HG03571 (cell line): ENCODE measurements around the gene NKX2-3.

ENCODE experiments used
- ATAC-seq: cut with Tn5 transposase; IDR thresholded peaks from one replicate; pipeline ENCODE4 v1.9.1; 2021; ENCODE audit not compliant: unreplicated experiment

NKX2-3 gene

DNA sequence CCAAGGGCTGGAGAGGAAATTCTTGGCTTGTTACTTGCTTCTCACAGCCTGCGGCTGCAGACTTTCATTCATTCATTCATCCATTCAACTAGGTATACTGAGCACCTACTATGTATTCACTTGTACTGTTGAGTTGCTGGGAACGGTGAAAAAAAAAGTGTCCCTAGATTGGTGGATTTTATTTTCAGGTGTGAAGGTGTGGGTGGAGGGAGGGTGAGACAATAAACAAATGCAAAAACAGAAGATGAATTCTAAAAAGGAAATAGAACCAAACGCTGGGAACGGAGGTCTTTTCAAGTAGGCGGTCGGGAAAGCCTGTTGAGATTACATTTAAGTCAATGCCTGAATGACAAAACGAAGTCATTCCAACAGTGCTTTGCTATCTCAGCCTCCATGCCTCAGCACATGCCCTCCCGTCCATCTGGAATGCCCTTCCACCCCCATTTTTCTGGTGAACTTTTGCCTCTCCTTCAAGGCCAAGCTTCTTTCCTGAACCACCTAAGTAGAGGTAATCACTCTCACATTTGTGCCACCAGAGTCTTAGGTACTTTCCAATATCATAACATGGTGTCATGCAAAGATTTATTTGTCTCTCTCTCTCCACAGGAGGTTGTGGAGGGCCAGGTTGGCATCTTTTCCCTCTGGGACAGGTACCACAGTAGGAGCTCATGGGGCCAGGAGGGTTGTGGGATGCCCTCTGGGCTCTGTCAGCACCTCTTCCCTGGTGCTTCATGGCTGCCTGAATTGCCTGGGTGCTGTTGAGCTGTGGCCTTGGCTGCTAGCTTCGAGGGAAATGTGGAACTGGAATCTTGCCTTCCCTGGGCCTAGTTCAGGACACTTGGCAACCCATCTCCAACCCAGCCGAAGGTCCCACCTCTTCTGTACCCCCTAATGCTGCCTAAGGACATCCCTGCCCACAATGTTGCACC lies 5.5 kb downstream of the NKX2-3 start:
- ATAC-seq = no peak

DNA sequence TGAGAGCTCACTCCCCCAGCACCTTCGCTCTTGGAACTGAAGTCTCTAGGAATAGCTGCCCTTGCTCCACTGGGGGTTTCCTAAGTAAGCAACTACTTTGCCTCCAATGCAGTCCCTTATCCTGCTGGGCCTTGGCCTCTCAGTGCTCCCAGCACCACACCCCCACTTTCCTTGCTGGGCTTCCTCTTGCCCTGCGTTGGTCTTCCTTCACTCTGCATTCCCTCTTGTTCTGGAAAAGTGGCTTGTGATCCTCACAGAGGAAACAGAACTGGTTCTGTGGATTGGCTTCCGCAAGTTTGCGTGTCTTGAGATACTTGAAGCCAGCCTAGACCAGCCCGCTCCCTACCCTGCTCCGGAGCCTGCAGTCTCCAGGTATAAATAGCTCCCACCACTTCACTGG lies 6.4 kb downstream of the NKX2-3 start:
- no peak for ATAC-seq

- ATAC-seq = no peak
These were observed 7.1 kb downstream of the NKX2-3 start for GRCh38 chr10:99539820-99540219.

GRCh38 chr10:99540306-99540656 lies 7.5 kb downstream of the NKX2-3 start:
- ATAC-seq = no peak

GRCh38 chr10:99540657-99541531 lies 8.2 kb downstream of the NKX2-3 start:
- ATAC-seq = no peak

DNA sequence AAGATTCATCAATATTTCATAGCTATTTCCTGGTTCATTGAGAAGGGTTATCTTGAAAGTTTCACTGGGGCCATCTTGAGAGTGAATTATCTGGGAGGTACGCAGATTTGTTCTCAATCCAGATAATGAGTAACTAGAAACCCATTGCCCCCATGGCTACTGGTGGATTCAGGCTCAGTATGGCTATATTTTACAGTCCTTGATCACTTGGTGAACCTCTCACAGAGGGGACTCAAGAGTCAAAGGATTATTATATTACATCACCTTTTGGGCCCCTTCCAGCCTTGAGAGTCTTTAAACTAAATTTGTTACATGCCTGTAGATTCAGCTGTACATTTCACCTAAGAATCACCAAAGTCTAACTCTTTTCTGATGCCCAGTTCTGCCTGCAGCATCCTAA lies 11.6 kb downstream of the NKX2-3 start:
- ATAC-seq = no peak

DNA sequence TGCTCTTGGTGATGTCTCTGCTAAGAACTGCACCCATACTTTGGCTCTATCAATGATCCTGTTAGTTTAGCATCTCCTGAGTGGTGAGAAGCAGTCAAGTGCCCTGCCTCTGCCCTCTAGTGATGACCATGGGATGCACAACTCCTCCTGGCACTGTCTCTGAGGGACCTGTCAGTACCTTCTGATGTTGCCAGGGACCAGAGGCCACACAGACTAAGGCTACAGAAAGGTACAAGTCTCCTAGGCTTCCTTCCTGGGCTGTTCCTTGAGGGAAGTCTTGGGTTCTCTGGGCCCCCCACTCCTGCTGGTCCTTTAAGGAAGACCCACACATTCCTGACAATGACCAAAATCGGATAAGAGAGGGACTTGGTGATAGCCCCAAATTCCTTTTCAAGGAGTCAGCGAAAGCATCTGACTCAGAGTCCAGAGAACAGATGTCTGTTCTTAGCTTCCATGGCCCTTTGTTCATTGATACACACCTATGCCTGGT lies 15.3 kb downstream of the NKX2-3 start:
- no peak for ATAC-seq

DNA sequence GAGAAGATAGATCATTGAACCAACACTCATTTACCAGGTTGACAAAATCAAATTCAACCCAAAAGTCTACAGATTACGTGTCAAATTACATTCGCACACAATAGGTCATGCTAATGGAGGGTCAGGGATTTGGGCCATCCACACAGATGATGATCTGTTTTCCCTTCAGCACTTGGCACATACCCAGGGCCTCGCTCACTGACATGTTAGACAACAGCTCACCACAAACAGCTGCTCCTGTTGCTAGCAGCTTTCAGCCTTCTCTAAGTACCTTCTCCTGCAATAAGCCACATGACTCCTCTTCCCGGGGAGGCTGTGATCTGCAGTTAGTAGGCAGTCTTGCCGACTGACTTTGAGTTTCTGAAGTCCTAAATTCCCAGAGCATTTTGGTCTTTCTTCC lies 18.4 kb downstream of the NKX2-3 start:
- no peak for ATAC-seq

- no peak for ATAC-seq
These were observed 18.9 kb downstream of the NKX2-3 start for GRCh38 chr10:99551616-99552015.

DNA sequence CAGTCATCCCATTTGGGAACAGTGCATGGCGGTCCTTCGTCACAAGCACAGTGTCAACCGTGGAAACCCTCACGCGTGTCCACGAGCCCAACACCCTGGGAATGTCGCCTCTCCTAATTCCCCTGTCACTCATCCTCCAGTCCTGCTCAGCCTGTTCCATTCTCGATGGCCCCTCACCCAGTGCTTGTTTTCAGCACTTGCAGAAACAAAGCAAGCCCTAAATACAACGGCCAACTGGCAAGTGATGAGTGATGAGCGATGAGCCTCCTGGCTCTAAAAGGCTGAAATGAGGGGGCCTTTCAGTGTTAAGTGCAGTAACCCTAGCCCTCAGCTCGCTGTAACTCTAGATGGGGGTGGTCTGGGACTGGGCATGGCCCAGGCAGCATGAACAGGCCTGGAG lies 22.6 kb downstream of the NKX2-3 start:
- ATAC-seq = no peak

GRCh38 chr10:99555825-99556523 lies 23.2 kb downstream of the NKX2-3 start:
- peak; percentile 89 for ATAC-seq

DNA sequence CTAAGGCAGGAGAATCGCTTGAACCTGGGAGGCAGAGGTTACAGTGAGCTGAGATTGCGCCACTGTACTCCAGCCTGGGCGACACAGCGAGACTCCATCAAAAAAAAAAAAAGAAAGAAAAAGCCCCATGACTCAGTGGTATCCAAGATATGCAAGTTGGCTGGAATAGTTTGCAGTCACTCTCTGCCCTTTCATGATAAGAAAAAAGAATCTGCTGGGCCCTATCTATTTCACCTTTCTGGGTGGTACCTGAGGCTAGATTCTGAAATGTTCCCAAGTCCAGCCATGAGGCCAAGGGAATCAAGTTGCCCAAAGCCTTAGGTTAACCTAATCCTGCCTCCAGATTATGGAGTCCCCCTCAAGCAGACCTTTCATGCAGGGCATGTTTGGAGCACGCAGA lies 24.3 kb downstream of the NKX2-3 start:
- ATAC-seq = no peak

GRCh38 chr10:99558708-99559107 lies 26.0 kb downstream of the NKX2-3 start:
- ATAC-seq = no peak

GRCh38 chr10:99560277-99561126 lies 27.8 kb downstream of the NKX2-3 start:
- ATAC-seq = no peak

- no peak for ATAC-seq
These were observed 29.9 kb downstream of the NKX2-3 start for GRCh38 chr10:99562631-99563030.

DNA sequence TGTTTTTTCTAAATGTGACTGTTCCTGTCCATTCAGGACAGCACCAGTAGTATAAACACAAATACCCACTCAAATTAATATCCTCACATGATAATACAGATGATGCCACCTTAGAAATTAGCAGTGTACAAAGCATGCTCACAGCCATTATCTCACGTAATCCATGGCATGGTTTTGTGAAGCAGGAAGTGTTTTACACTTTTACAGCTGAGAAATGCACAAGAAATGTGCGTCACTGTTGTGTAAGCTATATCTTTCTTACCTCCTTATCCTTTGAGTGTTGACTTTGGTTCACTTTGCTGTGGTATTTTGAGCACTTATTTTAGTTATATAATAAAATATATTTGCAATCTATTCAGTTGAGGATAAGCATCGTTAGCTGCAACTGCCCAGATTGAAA lies 31.6 kb downstream of the NKX2-3 start:
- no peak for ATAC-seq

DNA sequence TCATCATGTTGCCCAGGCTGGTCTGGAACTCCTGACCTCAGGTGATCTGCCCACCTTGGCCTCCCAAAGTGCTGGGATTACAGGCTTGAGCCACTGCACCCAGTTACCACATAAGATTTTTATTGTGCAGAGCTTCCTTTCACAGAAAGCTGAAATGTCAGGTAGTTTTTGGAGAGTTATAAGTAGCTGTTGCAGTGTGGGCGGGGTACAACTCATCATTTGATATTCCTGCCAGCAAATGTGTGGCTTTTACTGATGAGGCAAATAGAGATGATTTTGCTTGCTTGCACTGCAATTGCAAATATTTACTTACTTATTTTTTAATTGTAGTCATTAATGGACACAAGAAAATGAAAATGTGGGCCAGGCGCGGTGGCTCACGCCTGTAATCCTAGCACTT lies 32.4 kb downstream of the NKX2-3 start:
- ATAC-seq = no peak

DNA sequence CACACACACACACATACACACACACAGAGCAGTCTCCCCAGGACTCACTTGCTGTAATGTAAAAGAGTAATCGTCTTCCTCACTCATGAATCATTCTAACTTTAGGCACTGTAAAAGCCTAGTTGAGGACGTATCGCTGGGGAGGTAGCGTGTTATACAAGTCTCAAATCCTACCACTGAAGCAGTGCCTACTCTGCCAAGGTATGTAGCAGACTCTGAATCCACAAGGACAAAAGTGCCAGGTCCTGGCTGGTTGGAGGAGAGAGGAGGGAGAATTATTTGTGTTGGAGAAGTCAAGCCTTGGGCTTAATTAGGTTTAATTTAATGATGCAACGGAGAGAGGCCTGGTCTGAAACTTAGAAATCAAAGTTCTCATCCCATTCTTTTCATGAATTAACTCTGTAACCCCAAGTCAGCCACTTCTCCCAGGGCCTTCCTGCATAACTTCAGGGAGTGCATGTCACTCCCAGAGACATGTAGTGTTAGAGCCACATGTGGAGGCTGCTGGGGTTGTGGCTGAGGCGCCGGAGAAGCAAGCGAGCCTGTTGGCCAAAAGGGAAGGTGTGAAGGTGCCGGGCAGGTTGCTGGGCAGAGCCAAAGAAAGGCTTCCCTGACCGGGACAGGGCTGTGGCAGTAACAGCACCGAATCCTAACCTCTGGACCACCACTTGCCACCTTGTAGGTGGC lies 36.7 kb downstream of the NKX2-3 start:
- no peak for ATAC-seq

DNA sequence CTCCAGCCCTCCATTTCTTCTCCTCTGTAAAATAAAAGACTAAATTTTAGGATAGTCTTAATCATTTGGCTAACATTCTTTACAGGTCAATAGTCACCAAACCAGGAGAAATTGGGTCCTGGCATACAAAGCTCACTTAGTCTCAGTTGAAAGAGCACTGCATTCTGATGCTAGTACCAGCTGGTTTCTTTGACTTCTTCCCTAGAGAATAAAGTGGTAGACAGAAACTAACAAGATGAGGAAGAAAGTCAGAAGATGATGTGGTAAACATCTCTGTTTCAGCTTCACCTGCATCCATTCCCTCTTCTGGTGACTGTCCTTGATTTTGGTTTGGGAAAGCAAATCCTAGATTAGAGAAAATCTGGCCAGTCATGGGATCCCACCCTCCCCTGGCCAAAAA lies 37.2 kb downstream of the NKX2-3 start:
- no peak for ATAC-seq

GRCh38 chr10:99571816-99572215 lies 39.1 kb downstream of the NKX2-3 start:
- ATAC-seq = no peak
